CD4-positive, alpha-beta memory T cell (primary cell): ENCODE measurements around the gene CACNA2D1. TPM values are rescaled to one million over a fixed set of nuclear protein-coding genes. Genes with fewer than 3 reads are reported as not detected.
"Not testable (repeated sequence)": the region's sequence is repeated elsewhere in the genome, so short reads cannot be mapped to it uniquely, and the experiment has no call there.

Experiments
- CTCF ChIA-PET: fragments of 350-600 bp; sonication (Branson Sonifier 250); formaldehyde crosslinking; loops from one replicate; lab custom pipeline; 2021; ENCODE audit warnings: inconsistent platforms; ENCODE audit not compliant: partially characterized antibody; lab: Charles Lee
- POLR2A ChIA-PET: fragments of 350-600 bp; sonication (Branson Sonifier 250); formaldehyde crosslinking; loops from one replicate; lab custom pipeline; 2021; ENCODE audit not compliant: partially characterized antibody; lab: Charles Lee
- DNase-seq, 5 donors: peaks; one replicate each; pipeline versions ENCODE4 v3.0.0 to v3.0.0-alpha.2; 2020 to 2022; ENCODE audit warnings: mixed read lengths in 1 of 5
- H3K27ac ChIP-seq: one replicate; pipeline ENCODE4 v1.7.0; 2013; ENCODE audit warnings: low read depth, low read length
- H3K27me3 ChIP-seq: 2 replicates; pipeline ENCODE4 v1.7.0; 2013; ENCODE audit warnings: mild to moderate bottlenecking, low read length, moderate library complexity; ENCODE audit not compliant: insufficient read depth
- H3K36me3 ChIP-seq: 2 replicates; pipeline ENCODE4 v1.7.0; 2013; ENCODE audit warnings: mild to moderate bottlenecking, low read length, moderate library complexity; ENCODE audit not compliant: insufficient read depth
- H3K4me1 ChIP-seq: 2 replicates; pipeline ENCODE4 v1.7.0; 2013; ENCODE audit warnings: mild to moderate bottlenecking, low read length, moderate library complexity; ENCODE audit not compliant: insufficient read depth
- H3K4me3 ChIP-seq, 2 donors: one replicate each; pipeline ENCODE4 v1.7.0; 2013; ENCODE audit warnings: low read length in 2 of 2, mild to moderate bottlenecking in 1 of 2
- H3K9me3 ChIP-seq, 2 donors: one replicate each; pipeline ENCODE4 v1.7.0; 2013; ENCODE audit warnings: low read length in 2 of 2, control low read depth in 1 of 2; ENCODE audit not compliant: control insufficient read depth in 1 of 2
- H3K27ac Mint-ChIP-seq, 7 donors: one replicate each; pipeline ENCODE4 v1.8.0; 2020 to 2021; ENCODE audit warnings: mixed read lengths in 7 of 7, mild to moderate bottlenecking in 6 of 7, inconsistent platforms in 3 of 7, moderate library complexity in 3 of 7
- H3K27me3 Mint-ChIP-seq, 2 donors: one replicate each; pipeline ENCODE4 v1.8.0; 2020 to 2021; ENCODE audit warnings: mixed read lengths in 2 of 2
- H3K36me3 Mint-ChIP-seq, 2 donors: one replicate each; pipeline ENCODE4 v1.8.0; 2020 to 2021; ENCODE audit warnings: mixed read lengths in 2 of 2, inconsistent platforms in 1 of 2, mild to moderate bottlenecking in 1 of 2
- H3K4me1 Mint-ChIP-seq, 4 donors: one replicate each; pipeline ENCODE4 v1.8.0; 2020 to 2021; ENCODE audit warnings: mixed read lengths in 4 of 4, mild to moderate bottlenecking in 1 of 4
- H3K4me3 Mint-ChIP-seq, 8 donors: one replicate each; pipeline ENCODE4 v1.8.0; 2020 to 2021; ENCODE audit warnings: mixed read lengths in 8 of 8, mild to moderate bottlenecking in 7 of 8, moderate library complexity in 6 of 8, inconsistent platforms in 3 of 8
- H3K9me3 Mint-ChIP-seq, 8 donors: one replicate each; pipeline ENCODE4 v1.8.0; 2020 to 2021; ENCODE audit warnings: mixed read lengths in 8 of 8, mild to moderate bottlenecking in 5 of 8, inconsistent platforms in 3 of 8, moderate library complexity in 1 of 8
- intact Hi-C: fragments of 100-400 bp; cut with micrococcal nuclease; formaldehyde crosslinking; loops from one replicate; pipeline ENCODE4 v1.15.1; 2023
- polyA plus RNA-seq, 2 donors: library from polyadenylated mRNA; unstranded; fragments of 300-500 nt; fragmentation: Illumina TruSeq; gene quantifications; one replicate each; pipeline ENCODE4 v1.2.3, GENCODE V29; 2021
- total RNA-seq, 2 experiments: library from RNA; stranded (reverse); gene quantifications; one replicate each; pipeline ENCODE4 v1.2.3, GENCODE V29; 2021

The CACNA2D1 gene
- total and polyA plus RNA-seq, 4 experiments from 2014 or later = not detected

GRCh38 chr7:82017334-82017943, 426.1 kb downstream of the CACNA2D1 start:
- Mint-ChIP-seq H3K9me3 (peaks cover 0 to 4% (median 0%) of the 10 kb centered on the region in 8 donors), H3K36me3 (no peaks in the 10 kb centered on the region)

GRCh38 chr7:82015751-82016150, 427.8 kb downstream of the CACNA2D1 start:
- Histone ChIP-seq H3K27ac (no peak overlapping the region), H3K27me3 (no peaks in the 10 kb centered on the region), H3K4me1 (no peaks in the 10 kb centered on the region), H3K36me3 (no peaks in the 10 kb centered on the region), H3K9me3 (no peaks in the 10 kb centered on the region), H3K4me3 (no peak overlapping the region)
- Mint-ChIP-seq H3K27ac (no peak overlapping the region), H3K4me1 (no peaks in the 10 kb centered on the region), H3K4me3 (no peak overlapping the region), H3K27me3 (no peaks in the 10 kb centered on the region), H3K9me3 (peaks cover 0 to 2% (median 0%) of the 10 kb centered on the region in 8 donors), H3K36me3 (no peaks in the 10 kb centered on the region)
- DNase-seq = no peak
- CTCF ChIA-PET = no interaction called here
- intact Hi-C loops = no loop called here
- POLR2A ChIA-PET = no interaction called here

More at GRCh38 chr7:82017334-82017943, 426.1 kb downstream of the CACNA2D1 start:
- no peak overlapping the region for H3K4me3 Mint-ChIP-seq
- no peak overlapping the region for H3K27ac ChIP-seq
- H3K4me3 ChIP-seq = no peak overlapping the region
- CTCF ChIA-PET = no interaction called here
- POLR2A ChIA-PET = no interaction called here
- intact Hi-C loops = no loop called here
- no peaks in the 10 kb centered on the region for H3K4me1 Mint-ChIP-seq
- H3K9me3 ChIP-seq = no peaks in the 10 kb centered on the region
- H3K27ac Mint-ChIP-seq = no peak overlapping the region
- no peaks in the 10 kb centered on the region for H3K36me3 ChIP-seq
- H3K27me3 ChIP-seq = no peaks in the 10 kb centered on the region
- H3K27me3 Mint-ChIP-seq = no peaks in the 10 kb centered on the region
- no peak for DNase-seq
- no peaks in the 10 kb centered on the region for H3K4me1 ChIP-seq

GRCh38 chr7:82014574-82014973, 429.0 kb downstream of the CACNA2D1 start:
- H3K9me3 Mint-ChIP-seq, H3K27me3 Mint-ChIP-seq, CTCF ChIA-PET, H3K4me3 ChIP-seq, H3K27me3 ChIP-seq, H3K27ac Mint-ChIP-seq, H3K4me3 Mint-ChIP-seq, DNase-seq, intact Hi-C loops, POLR2A ChIA-PET, H3K4me1 Mint-ChIP-seq, H3K27ac ChIP-seq, H3K9me3 ChIP-seq, H3K36me3 Mint-ChIP-seq, H3K36me3 ChIP-seq, H3K4me1 ChIP-seq: not testable (repeated sequence)

GRCh38 chr7:82012453-82012852, 431.1 kb downstream of the CACNA2D1 start:
- Mint-ChIP-seq H3K36me3 (no peaks in the 10 kb centered on the region), H3K27me3 (no peaks in the 10 kb centered on the region), H3K27ac (no peak overlapping the region), H3K4me3 (no peak overlapping the region), H3K4me1 (no peaks in the 10 kb centered on the region), H3K9me3 (peaks cover 0 to 4% (median 0%) of the 10 kb centered on the region in 8 donors)
- H3K36me3 ChIP-seq = no peaks in the 10 kb centered on the region
- no peak overlapping the region for H3K4me3 ChIP-seq
- no peak for DNase-seq
- H3K9me3 ChIP-seq = no peaks in the 10 kb centered on the region
- no peaks in the 10 kb centered on the region for H3K4me1 ChIP-seq
- no peaks in the 10 kb centered on the region for H3K27me3 ChIP-seq
- intact Hi-C loops = no loop called here
- POLR2A ChIA-PET = no interaction called here
- H3K27ac ChIP-seq = no peak overlapping the region
- CTCF ChIA-PET = no interaction called here

- peaks cover 0 to 5% (median 0%) of the 10 kb centered on the region in 8 donors for H3K9me3 Mint-ChIP-seq
Observed at GRCh38 chr7:82010416-82010815, 433.2 kb downstream of the CACNA2D1 start.

GRCh38 chr7:82007315-82007714, 436.3 kb downstream of the CACNA2D1 start:
- no peaks in the 10 kb centered on the region for H3K27me3 ChIP-seq
- H3K36me3 ChIP-seq = no peaks in the 10 kb centered on the region
- H3K4me1 ChIP-seq = no peaks in the 10 kb centered on the region
- H3K4me3 ChIP-seq = no peak overlapping the region
- no peaks in the 10 kb centered on the region for H3K9me3 ChIP-seq
- no peak overlapping the region for H3K27ac Mint-ChIP-seq
- no peak overlapping the region for H3K4me3 Mint-ChIP-seq
- no peak overlapping the region for H3K27ac ChIP-seq
- CTCF ChIA-PET = no interaction called here
- intact Hi-C loops = no loop called here
- H3K36me3 Mint-ChIP-seq = no peaks in the 10 kb centered on the region
- H3K4me1 Mint-ChIP-seq = no peaks in the 10 kb centered on the region
- DNase-seq = no peak
- peaks cover 0 to 9% (median 0%) of the 10 kb centered on the region in 8 donors for H3K9me3 Mint-ChIP-seq
- no peaks in the 10 kb centered on the region for H3K27me3 Mint-ChIP-seq
- POLR2A ChIA-PET = no interaction called here

More at GRCh38 chr7:82010416-82010815, 433.2 kb downstream of the CACNA2D1 start:
- H3K9me3 ChIP-seq = no peaks in the 10 kb centered on the region
- no peaks in the 10 kb centered on the region for H3K27me3 ChIP-seq
- H3K4me3 ChIP-seq = no peak overlapping the region
- H3K27ac ChIP-seq = no peak overlapping the region
- no peak for DNase-seq
- intact Hi-C loops = no loop called here
- no peaks in the 10 kb centered on the region for H3K27me3 Mint-ChIP-seq
- ChIA-PET POLR2A (no interaction called here), CTCF (no interaction called here)
- H3K4me1 ChIP-seq = no peaks in the 10 kb centered on the region
- H3K36me3 Mint-ChIP-seq = no peaks in the 10 kb centered on the region
- H3K4me1 Mint-ChIP-seq = no peaks in the 10 kb centered on the region
- H3K4me3 Mint-ChIP-seq = no peak overlapping the region
- H3K36me3 ChIP-seq = no peaks in the 10 kb centered on the region
- no peak overlapping the region for H3K27ac Mint-ChIP-seq

GRCh38 chr7:82005056-82005455, 438.5 kb downstream of the CACNA2D1 start:
- no peak for DNase-seq
- POLR2A ChIA-PET = no interaction called here
- no peaks in the 10 kb centered on the region for H3K4me1 ChIP-seq
- Mint-ChIP-seq H3K27ac (no peak overlapping the region), H3K27me3 (no peaks in the 10 kb centered on the region), H3K36me3 (no peaks in the 10 kb centered on the region), H3K4me1 (no peaks in the 10 kb centered on the region), H3K4me3 (no peak overlapping the region), H3K9me3 (peaks cover 0 to 9% (median 0%) of the 10 kb centered on the region in 8 donors)
- no peak overlapping the region for H3K27ac ChIP-seq
- intact Hi-C loops = no loop called here
- no peaks in the 10 kb centered on the region for H3K36me3 ChIP-seq
- H3K9me3 ChIP-seq = no peaks in the 10 kb centered on the region
- no peaks in the 10 kb centered on the region for H3K27me3 ChIP-seq
- CTCF ChIA-PET = no interaction called here
- no peak overlapping the region for H3K4me3 ChIP-seq
